Heart left ventricle (tissue), 13 donors: ENCODE results near the gene MARCHF10.

Source experiments
- POLR2A ChIP-seq, 2 donors: fragments of 450-650 bp; IDR thresholded peaks; one replicate each; pipeline ENCODE4 v1.6.1; 2017; ENCODE audit warnings: antibody characterized with exemption in 2 of 2, mild to moderate bottlenecking in 2 of 2, moderate library complexity in 2 of 2
- TF ChIP-seq, protein P1 (sequence below), 12 donors: fragments of 200-600 bp; sonication (generic) in 4 of 12; IDR thresholded peaks; one replicate each; pipeline versions ENCODE4 v1.5.0 to v1.8.0; 2018 to 2022; ENCODE audit warnings: antibody characterized with exemption in 12 of 12, mild to moderate bottlenecking in 5 of 12
- donor health status: ischemic (EF 13 %, LVEDD 7.1; RV severe dilation, severe dysfunction).
- donor health status: DM: no; HTN: yes; CAD: no.
- donor health status: DM: no; HTN: no; CAD: no.
- donor health status: ischemic (EF 25% LVEDD 6.9; RV normal size, moderate dysfunction).
- donor health status: ischemic (EF 25% LVEDD 5.7; RV mildly dilated, moderate dysfunction).
- donor health status: ischemic (EF 35%, LVEDD 5.7; RV mildly dilated, moderate dysfunction).
- donor health status: nonischemic (EF 11% LVEDD 7.7; RV severe dilation, severe dysfunction).
- donor health status: DM: yes; HTN: yes; CAD: no.
- donor health status: PGD.
- donor health status: ischemic (EF 29% LVEDD 5.4; RV normal size, mild dysfunction).
- donor health status: nonischemic (EF 23%, LVEDD 6.1; RV moderate dilation, normal function).

DNA sequence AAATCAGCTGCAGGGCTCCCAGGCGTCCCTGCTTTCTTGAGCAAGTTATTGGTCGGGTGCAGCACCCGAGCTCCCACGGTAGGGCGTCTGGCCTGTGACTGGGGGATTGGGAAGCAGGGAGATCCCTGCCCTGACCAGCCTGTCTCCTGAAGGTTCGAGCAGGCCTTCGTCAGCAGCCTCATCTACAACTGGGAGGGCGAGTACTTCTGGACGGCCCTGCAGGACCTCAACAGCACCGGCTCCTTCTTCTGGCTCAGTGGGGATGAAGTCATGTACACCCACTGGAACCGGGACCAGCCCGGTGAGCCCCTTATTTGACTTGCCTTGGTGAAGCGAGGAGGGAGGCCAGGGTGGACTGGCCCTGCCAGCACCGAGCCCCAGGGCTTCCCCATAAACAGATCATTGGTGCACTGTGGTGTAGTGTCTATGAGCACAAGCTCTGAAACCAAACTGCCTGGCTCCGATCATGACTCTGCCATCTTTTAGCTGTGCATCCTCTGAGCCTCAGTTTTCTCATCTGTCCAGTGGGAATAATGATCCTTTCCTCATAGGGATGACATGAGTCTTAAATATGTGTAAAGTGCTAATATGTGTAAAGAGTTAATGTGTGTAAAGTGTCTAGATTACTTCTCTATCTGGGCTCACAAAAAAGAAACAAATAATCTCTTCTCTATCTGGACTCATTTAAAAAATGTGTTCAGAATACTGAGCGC is 131.7 kb downstream of the MARCHF10 start:
- TF ChIP-seq, protein P1, sequence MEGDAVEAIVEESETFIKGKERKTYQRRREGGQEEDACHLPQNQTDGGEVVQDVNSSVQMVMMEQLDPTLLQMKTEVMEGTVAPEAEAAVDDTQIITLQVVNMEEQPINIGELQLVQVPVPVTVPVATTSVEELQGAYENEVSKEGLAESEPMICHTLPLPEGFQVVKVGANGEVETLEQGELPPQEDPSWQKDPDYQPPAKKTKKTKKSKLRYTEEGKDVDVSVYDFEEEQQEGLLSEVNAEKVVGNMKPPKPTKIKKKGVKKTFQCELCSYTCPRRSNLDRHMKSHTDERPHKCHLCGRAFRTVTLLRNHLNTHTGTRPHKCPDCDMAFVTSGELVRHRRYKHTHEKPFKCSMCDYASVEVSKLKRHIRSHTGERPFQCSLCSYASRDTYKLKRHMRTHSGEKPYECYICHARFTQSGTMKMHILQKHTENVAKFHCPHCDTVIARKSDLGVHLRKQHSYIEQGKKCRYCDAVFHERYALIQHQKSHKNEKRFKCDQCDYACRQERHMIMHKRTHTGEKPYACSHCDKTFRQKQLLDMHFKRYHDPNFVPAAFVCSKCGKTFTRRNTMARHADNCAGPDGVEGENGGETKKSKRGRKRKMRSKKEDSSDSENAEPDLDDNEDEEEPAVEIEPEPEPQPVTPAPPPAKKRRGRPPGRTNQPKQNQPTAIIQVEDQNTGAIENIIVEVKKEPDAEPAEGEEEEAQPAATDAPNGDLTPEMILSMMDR (IDR thresholded peaks at IDR 0.05), result no peak
- TF ChIP-seq POLR2A (IDR thresholded peaks at IDR 0.05), result no peak
